GM21360 (cell line): Measurements from ENCODE around the gene ARIH2.

Experiments
- ATAC-seq: cut with Tn5 transposase; IDR thresholded peaks from one replicate; pipeline ENCODE4 v1.9.1; 2021; ENCODE audit warnings: mild to moderate bottlenecking, moderate library complexity; ENCODE audit not compliant: unreplicated experiment

ARIH2 gene

DNA sequence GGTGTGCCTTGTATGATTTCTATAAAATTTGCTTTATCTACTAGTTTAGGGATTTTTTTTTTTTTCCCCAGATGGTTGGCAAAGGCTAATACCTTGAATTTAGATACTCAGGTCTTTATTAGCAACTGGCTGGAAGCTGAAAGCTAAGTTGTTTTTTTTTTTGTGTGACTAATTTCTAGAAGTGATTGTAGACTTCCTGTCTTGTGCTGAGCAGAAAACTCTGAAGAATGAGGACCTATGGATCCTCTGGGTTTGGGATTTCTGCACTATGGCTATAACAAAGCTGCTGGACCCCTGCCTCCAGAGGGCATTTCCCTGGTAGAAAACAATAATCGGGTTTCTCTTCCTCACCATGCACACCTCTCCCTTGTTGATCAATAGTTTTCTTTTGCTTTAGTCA lies 10.0 kb downstream of the ARIH2 start:
- no peak for ATAC-seq

GRCh38 chr3:48929358-48930035 lies 10.9 kb downstream of the ARIH2 start:
- no peak for ATAC-seq

DNA sequence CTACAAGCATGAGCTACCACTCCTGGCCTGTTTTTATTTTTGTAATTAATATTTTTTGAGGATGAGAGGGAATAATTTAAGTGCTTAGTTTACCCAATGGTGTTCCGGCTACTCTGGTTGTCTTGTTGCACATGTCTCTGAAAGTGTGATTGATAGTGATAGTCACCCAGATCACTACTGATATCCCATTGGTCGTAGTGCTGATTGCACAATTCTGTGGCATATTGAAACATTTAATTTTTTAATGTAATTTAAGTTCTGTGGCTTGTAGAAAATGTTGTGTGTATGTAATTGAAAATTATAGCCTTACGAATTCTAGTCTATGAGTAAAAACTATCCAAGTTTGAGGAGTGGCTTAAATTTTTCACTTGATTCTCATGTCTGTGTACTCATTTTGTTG lies 11.9 kb downstream of the ARIH2 start:
- no peak for ATAC-seq

DNA sequence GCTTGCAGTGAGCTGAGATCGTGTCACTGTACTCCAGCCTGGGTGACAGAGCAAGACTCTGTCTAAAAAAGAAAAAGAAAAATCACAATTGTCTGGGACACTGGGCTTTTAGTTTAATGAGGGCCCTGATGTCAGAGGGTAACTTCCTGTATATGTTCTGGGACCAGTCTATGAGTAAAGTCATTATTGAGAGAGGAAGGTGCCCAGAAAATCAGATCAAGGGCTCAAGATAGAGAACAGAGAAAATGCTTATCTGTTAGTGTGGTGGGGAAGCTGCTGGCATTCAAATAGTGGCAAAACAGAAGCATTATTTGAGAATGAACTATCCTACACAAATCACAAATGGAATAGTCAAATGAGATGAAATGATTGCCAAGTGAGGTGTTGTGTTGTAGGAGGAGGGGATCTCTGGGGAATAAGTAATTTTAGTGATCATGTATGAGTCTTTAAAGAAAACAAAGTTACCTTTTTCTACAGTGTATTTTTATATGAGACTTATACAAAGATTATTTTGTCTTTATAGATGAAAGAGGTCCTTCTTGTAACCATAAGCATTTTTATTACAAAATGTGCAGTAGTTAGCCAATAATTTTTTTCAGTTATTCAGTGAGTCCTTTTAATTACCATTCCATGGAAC lies 13.4 kb downstream of the ARIH2 start:
- ATAC-seq, result no peak

GRCh38 chr3:48934333-48934991 lies 15.8 kb downstream of the ARIH2 start:
- ATAC-seq, result no peak

DNA sequence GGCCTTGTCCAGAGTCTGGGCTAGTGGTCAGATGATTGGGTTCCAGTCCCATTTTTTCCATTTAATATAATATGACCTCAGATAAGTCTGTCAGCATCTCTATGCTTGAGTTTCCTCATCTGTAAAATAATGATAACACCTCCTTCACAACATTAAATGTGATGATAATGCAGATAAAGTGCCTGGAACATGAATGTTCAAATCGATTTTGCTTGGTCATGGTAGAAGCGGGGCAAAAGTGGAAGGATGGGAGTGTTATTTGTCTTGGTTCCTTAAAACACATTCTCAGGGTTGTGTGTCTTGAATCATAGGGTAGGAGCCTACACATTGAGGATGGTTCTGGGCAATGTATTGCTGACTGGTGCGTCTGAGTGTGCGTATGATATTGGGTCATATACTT lies 16.9 kb downstream of the ARIH2 start:
- no peak for ATAC-seq

DNA sequence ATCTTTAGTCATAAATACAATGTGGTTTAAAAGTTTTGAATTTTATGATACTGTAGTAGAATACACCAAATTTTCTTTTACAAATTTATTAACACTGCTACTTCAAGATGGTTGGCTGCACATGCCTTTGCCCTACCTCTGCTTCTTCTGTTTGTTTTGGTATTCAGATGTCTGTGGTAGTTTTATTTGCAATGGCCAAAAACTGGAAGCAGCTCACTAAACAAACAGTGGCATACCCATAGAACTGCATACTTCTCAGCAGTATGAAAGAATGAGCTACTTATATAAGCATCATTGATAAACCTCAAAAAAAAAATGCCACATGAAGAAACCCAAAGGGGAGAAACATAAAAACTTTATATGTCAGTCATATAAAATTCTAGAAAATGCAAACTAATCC lies 19.5 kb downstream of the ARIH2 start:
- ATAC-seq, result no peak

DNA sequence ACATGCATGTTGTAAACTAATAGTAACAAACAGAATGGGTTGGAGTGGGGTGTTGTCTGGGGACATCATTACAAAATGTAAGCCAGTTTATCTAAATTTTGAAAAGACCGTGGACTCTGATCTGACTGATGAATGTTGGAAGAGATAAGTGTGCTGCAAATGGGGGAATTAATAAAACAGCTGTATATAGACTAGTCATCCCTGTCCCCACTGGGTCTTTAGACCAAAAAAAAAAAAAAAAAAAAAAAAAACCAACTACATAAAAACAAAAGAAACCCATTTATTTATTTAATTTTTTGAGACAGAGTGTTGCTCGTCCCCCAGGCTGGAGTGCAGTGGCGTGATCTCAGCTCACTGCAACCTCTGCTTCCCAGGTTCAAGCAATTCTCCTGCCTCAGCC lies 20.0 kb downstream of the ARIH2 start:
- no peak for ATAC-seq

- no peak for ATAC-seq
Measured at GRCh38 chr3:48945432-48945831, 26.8 kb downstream of the ARIH2 start.

GRCh38 chr3:48945891-48946549 lies 27.4 kb downstream of the ARIH2 start:
- no peak for ATAC-seq

- no peak for ATAC-seq
Measured at GRCh38 chr3:48949376-48949717, 30.7 kb downstream of the ARIH2 start.

DNA sequence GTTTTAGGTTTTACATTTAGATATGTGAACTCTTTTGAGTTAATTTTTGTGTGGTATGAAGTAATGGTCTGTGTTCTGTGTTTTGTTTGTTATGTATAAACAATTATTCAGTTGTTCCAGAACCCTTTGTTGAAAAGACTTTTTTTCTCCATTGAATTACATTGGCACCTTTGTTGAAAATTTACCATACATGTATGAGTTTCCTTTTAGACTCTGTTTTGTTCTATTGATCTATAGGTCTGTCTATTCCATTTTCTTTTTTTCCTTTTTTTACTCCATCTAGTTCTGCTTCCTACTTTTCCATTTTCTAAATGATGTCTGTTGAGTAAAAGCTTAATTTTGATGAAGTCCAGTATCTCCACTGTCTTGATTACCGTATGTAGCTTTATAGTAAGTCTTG lies 31.4 kb downstream of the ARIH2 start:
- no peak for ATAC-seq

- no peak for ATAC-seq
Measured at GRCh38 chr3:48951764-48952163, 33.1 kb downstream of the ARIH2 start.

GRCh38 chr3:48952510-48953118 lies 34.0 kb downstream of the ARIH2 start:
- no peak for ATAC-seq

DNA sequence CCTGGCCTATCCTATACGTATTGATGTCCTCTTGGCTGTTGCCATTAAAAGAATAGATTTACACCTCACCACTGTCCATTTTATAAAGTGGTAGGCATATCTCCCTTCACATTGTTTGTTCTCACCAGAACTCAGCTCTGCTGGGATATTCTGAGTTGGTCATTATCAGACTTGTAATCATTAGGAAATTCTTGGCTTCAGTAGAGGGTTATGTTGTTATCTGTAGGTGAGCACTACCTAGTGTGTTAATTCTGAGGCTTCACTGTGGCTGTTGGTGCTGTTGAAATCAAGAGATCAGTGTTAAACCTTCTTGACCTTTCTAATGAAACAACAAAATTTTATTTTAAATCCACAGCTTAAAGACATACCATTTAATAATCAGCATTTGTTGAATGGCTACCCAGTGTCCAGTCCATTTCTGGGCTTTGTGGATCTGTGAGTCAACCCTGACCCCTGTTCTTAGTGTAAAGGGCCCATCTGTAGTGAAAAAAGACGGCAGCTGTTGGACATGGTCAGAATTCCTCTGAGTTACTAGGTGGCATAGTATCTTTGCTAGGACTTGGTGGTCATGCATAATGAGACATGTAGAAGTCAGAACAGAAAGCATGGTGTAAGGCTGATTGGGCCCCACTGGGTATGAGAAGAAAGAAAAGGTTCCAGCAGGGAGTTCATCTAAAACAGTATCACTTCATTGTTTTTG lies 38.5 kb downstream of the ARIH2 start:
- no peak for ATAC-seq

- no peak for ATAC-seq
Measured at GRCh38 chr3:48960841-48961413, 42.3 kb downstream of the ARIH2 start.

GRCh38 chr3:48962340-48962739 lies 43.7 kb downstream of the ARIH2 start:
- ATAC-seq, result no peak

GRCh38 chr3:48962939-48963338 lies 44.3 kb downstream of the ARIH2 start:
- no peak for ATAC-seq

DNA sequence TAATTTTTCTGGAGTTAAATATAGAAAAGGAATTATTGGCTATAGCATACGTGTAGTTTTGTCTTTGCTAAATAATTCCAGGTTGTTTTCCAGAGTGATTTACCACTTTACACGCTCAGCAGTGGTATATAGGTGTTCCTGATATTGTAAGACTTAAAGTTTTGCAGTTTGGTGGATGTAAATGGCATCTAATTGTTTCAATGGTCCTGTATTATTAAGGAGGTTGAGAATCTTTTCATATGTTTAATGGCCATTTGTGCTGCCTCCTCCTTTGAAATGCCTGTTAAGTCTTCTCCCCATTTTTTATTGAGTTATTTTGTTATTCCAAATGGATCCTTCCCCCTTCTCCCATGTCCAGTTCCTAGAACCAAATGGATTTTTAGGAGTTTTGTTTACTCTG lies 44.9 kb downstream of the ARIH2 start:
- ATAC-seq, result no peak

DNA sequence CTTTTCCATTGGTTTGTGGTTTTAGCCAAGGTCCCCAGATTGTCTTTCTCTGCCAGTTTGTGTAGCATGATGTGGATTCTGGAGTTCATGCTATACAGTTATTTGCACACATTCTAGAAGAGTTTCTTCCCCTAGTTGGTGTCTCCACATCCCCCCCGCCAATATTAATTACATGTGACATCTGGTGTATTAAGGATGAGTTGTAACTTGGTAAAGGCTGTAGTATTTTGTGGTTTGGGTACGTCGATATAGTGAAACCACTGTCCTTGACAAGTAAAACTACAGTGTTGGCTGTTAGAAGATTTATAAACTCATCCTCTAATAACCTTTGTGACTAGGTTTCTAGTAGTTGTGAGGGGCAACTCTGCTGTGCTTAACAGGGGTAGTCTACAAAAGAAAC lies 47.7 kb downstream of the ARIH2 start:
- no peak for ATAC-seq
